Astrocyte (in vitro differentiated cells and primary cell): ENCODE data around the gene PPP2R5D. TPM values are rescaled to one million over a fixed set of nuclear protein-coding genes. Genes with fewer than 3 reads are reported as not detected.

Experiments used
- DNase-seq: peaks from one replicate; pipeline ENCODE4 v3.0.0-alpha.2; 2010; ENCODE audit warnings: low read depth
- FAIRE-seq: peaks from 2 replicates; lab custom pipeline; 2011; peaks lifted over from hg19 to GRCh38; lab: Jason Lieb, UNC
- H2AFZ ChIP-seq: 2 replicates; pipeline ENCODE4 v1.6.0; 2012; ENCODE audit warnings: low read depth, low read length, inconsistent platforms
- H3K27ac ChIP-seq: 2 replicates; pipeline ENCODE4 v1.5.1; 2011; ENCODE audit warnings: low read depth, low read length, inconsistent platforms
- H3K27me3 ChIP-seq: 2 replicates; pipeline ENCODE4 v1.6.0; 2011; ENCODE audit warnings: low read length, inconsistent platforms; ENCODE audit not compliant: insufficient read depth
- H3K36me3 ChIP-seq: 2 replicates; pipeline ENCODE4 v1.5.1; 2011; ENCODE audit warnings: low read length, inconsistent platforms; ENCODE audit not compliant: insufficient read depth
- H3K4me1 ChIP-seq: 2 replicates; pipeline ENCODE4 v1.5.1; 2011; ENCODE audit warnings: low read length, inconsistent platforms; ENCODE audit not compliant: insufficient read depth
- H3K4me2 ChIP-seq: 2 replicates; pipeline ENCODE4 v1.6.0; 2012; ENCODE audit warnings: low read length, inconsistent platforms
- H3K4me3 ChIP-seq: 2 replicates; pipeline ENCODE4 v1.5.1; 2011; ENCODE audit warnings: low read depth, mild to moderate bottlenecking, low read length, inconsistent platforms; ENCODE audit not compliant: insufficient read depth
- H3K79me2 ChIP-seq: 2 replicates; pipeline ENCODE4 v1.6.0; 2012; ENCODE audit warnings: mild to moderate bottlenecking, low read length, inconsistent platforms; ENCODE audit not compliant: insufficient read depth
- H3K9ac ChIP-seq: 2 replicates; pipeline ENCODE4 v1.6.0; 2012; ENCODE audit warnings: mild to moderate bottlenecking, low read length, inconsistent platforms
- H3K9me3 ChIP-seq: 2 replicates; pipeline ENCODE4 v1.5.1; 2012; ENCODE audit warnings: low read depth, mild to moderate bottlenecking, low read length, inconsistent platforms; ENCODE audit not compliant: insufficient read depth
- H4K20me1 ChIP-seq: 2 replicates; pipeline ENCODE4 v1.6.0; 2012; ENCODE audit warnings: low read length, inconsistent platforms; ENCODE audit not compliant: insufficient read depth
- H3K27ac Mint-ChIP-seq: one replicate; pipeline ENCODE4 v1.8.0; 2021; ENCODE audit warnings: mild to moderate bottlenecking, mixed read lengths; ENCODE audit not compliant: unreplicated experiment
- H3K27me3 Mint-ChIP-seq: one replicate; pipeline ENCODE4 v1.8.0; 2021; ENCODE audit warnings: low read depth, mixed read lengths; ENCODE audit not compliant: unreplicated experiment
- H3K36me3 Mint-ChIP-seq: one replicate; pipeline ENCODE4 v1.8.0; 2021; ENCODE audit warnings: low read depth, mixed read lengths; ENCODE audit not compliant: unreplicated experiment
- H3K4me1 Mint-ChIP-seq: one replicate; pipeline ENCODE4 v1.8.0; 2021; ENCODE audit warnings: low read depth, mixed read lengths; ENCODE audit not compliant: unreplicated experiment
- H3K4me3 Mint-ChIP-seq: one replicate; pipeline ENCODE4 v1.8.0; 2021; ENCODE audit warnings: mild to moderate bottlenecking, moderate library complexity, mixed read lengths; ENCODE audit not compliant: unreplicated experiment
- H3K9me3 Mint-ChIP-seq: one replicate; pipeline ENCODE4 v1.8.0; 2021; ENCODE audit warnings: mild to moderate bottlenecking, mixed read lengths; ENCODE audit not compliant: unreplicated experiment
- EZH2 ChIP-seq: IDR thresholded peaks from 2 replicates; pipeline ENCODE4 v1.6.1; 2012; ENCODE audit warnings: mild to moderate bottlenecking, low read length, inconsistent platforms; ENCODE audit not compliant: insufficient read depth
- total RNA-seq: library from RNA; stranded (reverse); gene quantifications from 2 replicates; pipeline ENCODE4 v1.2.1, GENCODE V29; 2021
- TF ChIP-seq, protein P1 (sequence below): IDR thresholded peaks from 2 replicates; pipeline ENCODE4 v1.5.1; 2011; ENCODE audit warnings: low read depth, mild to moderate bottlenecking, inconsistent platforms, low read length, moderate library complexity; ENCODE audit not compliant: insufficient read depth

Gene PPP2R5D
- total RNA-seq, 1 donor from 2014 or later = 53.0 TPM

DNA sequence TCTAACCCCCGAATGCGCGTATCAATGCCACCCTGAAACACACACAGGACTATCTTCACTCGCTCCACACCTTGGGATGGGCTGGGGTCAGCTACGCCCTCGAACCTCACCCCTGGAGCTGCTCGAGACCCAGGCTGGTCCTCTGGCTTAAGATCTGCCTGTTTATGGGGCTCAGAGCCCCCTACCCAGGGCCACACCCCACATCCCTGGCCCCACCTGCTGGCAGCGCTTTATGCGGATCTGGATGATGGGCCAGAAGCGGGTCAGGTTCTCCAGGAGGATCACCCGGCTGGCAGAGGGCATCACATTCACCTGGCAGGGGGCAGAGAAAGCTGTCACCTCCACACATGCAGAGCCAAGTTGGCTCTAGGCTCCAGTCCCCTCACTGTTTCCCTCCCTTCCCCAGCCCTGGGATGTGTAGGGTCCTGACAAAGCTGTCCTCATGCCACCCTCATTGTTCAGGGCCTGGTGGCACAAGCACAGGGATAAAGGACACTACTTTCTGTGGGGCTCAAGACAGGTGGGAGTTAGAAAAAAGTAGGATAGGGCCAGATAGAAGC, 61.1 kb downstream of the PPP2R5D start:
- H3K4me2 ChIP-seq = no peak overlapping the region
- Mint-ChIP-seq H3K9me3 (no peaks in the 10 kb centered on the region), H3K27ac (no peak overlapping the region), H3K4me1 (peaks cover under 1% of the 10 kb centered on the region), H3K4me3 (no peak overlapping the region), H3K36me3 (peaks cover 28% of the 10 kb centered on the region), H3K27me3 (no peaks in the 10 kb centered on the region)
- no peaks in the 10 kb centered on the region for H3K9me3 ChIP-seq
- TF ChIP-seq, protein P1, sequence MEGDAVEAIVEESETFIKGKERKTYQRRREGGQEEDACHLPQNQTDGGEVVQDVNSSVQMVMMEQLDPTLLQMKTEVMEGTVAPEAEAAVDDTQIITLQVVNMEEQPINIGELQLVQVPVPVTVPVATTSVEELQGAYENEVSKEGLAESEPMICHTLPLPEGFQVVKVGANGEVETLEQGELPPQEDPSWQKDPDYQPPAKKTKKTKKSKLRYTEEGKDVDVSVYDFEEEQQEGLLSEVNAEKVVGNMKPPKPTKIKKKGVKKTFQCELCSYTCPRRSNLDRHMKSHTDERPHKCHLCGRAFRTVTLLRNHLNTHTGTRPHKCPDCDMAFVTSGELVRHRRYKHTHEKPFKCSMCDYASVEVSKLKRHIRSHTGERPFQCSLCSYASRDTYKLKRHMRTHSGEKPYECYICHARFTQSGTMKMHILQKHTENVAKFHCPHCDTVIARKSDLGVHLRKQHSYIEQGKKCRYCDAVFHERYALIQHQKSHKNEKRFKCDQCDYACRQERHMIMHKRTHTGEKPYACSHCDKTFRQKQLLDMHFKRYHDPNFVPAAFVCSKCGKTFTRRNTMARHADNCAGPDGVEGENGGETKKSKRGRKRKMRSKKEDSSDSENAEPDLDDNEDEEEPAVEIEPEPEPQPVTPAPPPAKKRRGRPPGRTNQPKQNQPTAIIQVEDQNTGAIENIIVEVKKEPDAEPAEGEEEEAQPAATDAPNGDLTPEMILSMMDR = no peak
- TF ChIP-seq EZH2 = no peak
- H3K4me1 ChIP-seq = no peaks in the 10 kb centered on the region
- H3K4me3 ChIP-seq = no peak overlapping the region
- no peak overlapping the region for H3K27ac ChIP-seq
- H2AFZ ChIP-seq = no peak overlapping the region
- peaks cover 9% of the 10 kb centered on the region for H3K79me2 ChIP-seq
- H3K9ac ChIP-seq = no peak overlapping the region
- no peak for FAIRE-seq
- no peaks in the 10 kb centered on the region for H4K20me1 ChIP-seq
- H3K27me3 ChIP-seq = no peaks in the 10 kb centered on the region
- peaks cover 18% of the 10 kb centered on the region for H3K36me3 ChIP-seq
- no peak for DNase-seq

- peaks cover 32% of the 10 kb centered on the region for H3K79me2 ChIP-seq
- no peak overlapping the region for H3K4me3 Mint-ChIP-seq
- H3K27ac ChIP-seq = no peak overlapping the region
- peaks cover 15% of the 10 kb centered on the region for H3K4me1 ChIP-seq
- H3K4me2 ChIP-seq = no peak overlapping the region
- H3K27me3 ChIP-seq = no peaks in the 10 kb centered on the region
- peaks cover 3% of the 10 kb centered on the region for H3K9me3 Mint-ChIP-seq
- H3K27me3 Mint-ChIP-seq = no peaks in the 10 kb centered on the region
- H3K4me1 Mint-ChIP-seq = peaks cover 20% of the 10 kb centered on the region
- H3K4me3 ChIP-seq = no peak overlapping the region
- H3K9me3 ChIP-seq = no peaks in the 10 kb centered on the region
- H3K36me3 Mint-ChIP-seq = peaks cover 35% of the 10 kb centered on the region
- H3K27ac Mint-ChIP-seq = no peak overlapping the region
- no peaks in the 10 kb centered on the region for H4K20me1 ChIP-seq
- H3K36me3 ChIP-seq = peaks cover 18% of the 10 kb centered on the region
- FAIRE-seq = no peak
- no peak overlapping the region for H3K9ac ChIP-seq
- DNase-seq = no peak
- TF ChIP-seq, protein P1 = no peak
- no peak for TF ChIP-seq EZH2
- no peak overlapping the region for H2AFZ ChIP-seq
Observed at GRCh38 chr6:43047998-43048397, 63.6 kb downstream of the PPP2R5D start.

- Mint-ChIP-seq H3K36me3 (peaks cover 21% of the 10 kb centered on the region), H3K27me3 (no peaks in the 10 kb centered on the region), H3K27ac (no peak overlapping the region), H3K4me3 (peak overlapping the region; percentile 64), H3K9me3 (peaks cover 3% of the 10 kb centered on the region), H3K4me1 (peaks cover 25% of the 10 kb centered on the region)
- H3K4me2 ChIP-seq = peak overlapping the region; percentile 91
- H3K9ac ChIP-seq = no peak overlapping the region
- no peaks in the 10 kb centered on the region for H3K27me3 ChIP-seq
- peaks cover 16% of the 10 kb centered on the region for H3K36me3 ChIP-seq
- no peak overlapping the region for H3K27ac ChIP-seq
- peaks cover 36% of the 10 kb centered on the region for H3K79me2 ChIP-seq
- DNase-seq (no peak), FAIRE-seq (no peak)
- no peak for TF ChIP-seq EZH2
- TF ChIP-seq, protein P1 = no peak
- H4K20me1 ChIP-seq = no peaks in the 10 kb centered on the region
- no peak overlapping the region for H2AFZ ChIP-seq
- H3K9me3 ChIP-seq = no peaks in the 10 kb centered on the region
- H3K4me3 ChIP-seq = no peak overlapping the region
- peaks cover 26% of the 10 kb centered on the region for H3K4me1 ChIP-seq
Observed at GRCh38 chr6:43050981-43051380, 66.6 kb downstream of the PPP2R5D start.
